Muscle of arm (tissue), 14 donors: ENCODE measurements around the gene TRUB2. TPM values are rescaled to one million over a fixed set of nuclear protein-coding genes. Genes with fewer than 3 reads are reported as not detected.
A peak's percentile ranks its signal among the peaks of the same experiment; 100 is the strongest.

Experiments used
- DNase-seq: peaks from one replicate; pipeline ENCODE4 v3.0.0-alpha.2; 2013
- long read RNA-seq, 11 donors: transcript quantifications; one replicate each; lab custom pipeline, GENCODE V29; 2026
- polyA plus RNA-seq, 12 donors: library from polyadenylated mRNA; unstranded; fragments of 120-200 nt; gene quantifications; one replicate each; pipeline ENCODE4 v1.2.1, GENCODE V29; 2013; ENCODE audit not compliant: insufficient read length in 12 of 12

The TRUB2 gene, protein sequence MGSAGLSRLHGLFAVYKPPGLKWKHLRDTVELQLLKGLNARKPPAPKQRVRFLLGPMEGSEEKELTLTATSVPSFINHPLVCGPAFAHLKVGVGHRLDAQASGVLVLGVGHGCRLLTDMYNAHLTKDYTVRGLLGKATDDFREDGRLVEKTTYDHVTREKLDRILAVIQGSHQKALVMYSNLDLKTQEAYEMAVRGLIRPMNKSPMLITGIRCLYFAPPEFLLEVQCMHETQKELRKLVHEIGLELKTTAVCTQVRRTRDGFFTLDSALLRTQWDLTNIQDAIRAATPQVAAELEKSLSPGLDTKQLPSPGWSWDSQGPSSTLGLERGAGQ
- 10 to 100 TPM in 11 of 12 donors, not detected in 1; 17.6 to 23.5 (median 21.5) TPM for polyA plus RNA-seq
- long read RNA-seq, donor 1, full-length matches to known transcripts = 12 of 12 reads
- long read RNA-seq, donor 1, partial matches to known transcripts = 0 of 12 reads
- long read RNA-seq, donor 1, other reads (novel, unspliced or antisense) = 0 of 12 reads
- long read RNA-seq, donor 2, full-length matches to known transcripts = 16 of 16 reads
- long read RNA-seq, donor 2, partial matches to known transcripts = 0 of 16 reads
- long read RNA-seq, donor 2, other reads (novel, unspliced or antisense) = 0 of 16 reads
- long read RNA-seq, donor 3, full-length matches to known transcripts = 6 of 6 reads
- long read RNA-seq, donor 3, partial matches to known transcripts = 0 of 6 reads
- long read RNA-seq, donor 3, other reads (novel, unspliced or antisense) = 0 of 6 reads
- long read RNA-seq, donor 4, full-length matches to known transcripts = 6 of 6 reads
- long read RNA-seq, donor 4, partial matches to known transcripts = 0 of 6 reads
- long read RNA-seq, donor 4, other reads (novel, unspliced or antisense) = 0 of 6 reads
- long read RNA-seq, donor 5 = 0 reads
- long read RNA-seq, donor 6, full-length matches to known transcripts = 9 of 9 reads
- long read RNA-seq, donor 6, partial matches to known transcripts = 0 of 9 reads
- long read RNA-seq, donor 6, other reads (novel, unspliced or antisense) = 0 of 9 reads
- long read RNA-seq, donor 7, full-length matches to known transcripts = 5 of 5 reads
- long read RNA-seq, donor 7, partial matches to known transcripts = 0 of 5 reads
- long read RNA-seq, donor 7, other reads (novel, unspliced or antisense) = 0 of 5 reads
- long read RNA-seq, donor 8, full-length matches to known transcripts = 13 of 18 reads
- long read RNA-seq, donor 8, partial matches to known transcripts = 5 of 18 reads
- long read RNA-seq, donor 8, other reads (novel, unspliced or antisense) = 0 of 18 reads
- long read RNA-seq, donor 9, full-length matches to known transcripts = 5 of 5 reads
- long read RNA-seq, donor 9, partial matches to known transcripts = 0 of 5 reads
- long read RNA-seq, donor 9, other reads (novel, unspliced or antisense) = 0 of 5 reads
- long read RNA-seq, donor 10, full-length matches to known transcripts = 10 of 10 reads
- long read RNA-seq, donor 10, partial matches to known transcripts = 0 of 10 reads
- long read RNA-seq, donor 10, other reads (novel, unspliced or antisense) = 0 of 10 reads
- long read RNA-seq, donor 11, full-length matches to known transcripts = 14 of 85 reads
- long read RNA-seq, donor 11, partial matches to known transcripts = 51 of 85 reads
- long read RNA-seq, donor 11, other reads (novel, unspliced or antisense) = 20 of 85 reads

DNA sequence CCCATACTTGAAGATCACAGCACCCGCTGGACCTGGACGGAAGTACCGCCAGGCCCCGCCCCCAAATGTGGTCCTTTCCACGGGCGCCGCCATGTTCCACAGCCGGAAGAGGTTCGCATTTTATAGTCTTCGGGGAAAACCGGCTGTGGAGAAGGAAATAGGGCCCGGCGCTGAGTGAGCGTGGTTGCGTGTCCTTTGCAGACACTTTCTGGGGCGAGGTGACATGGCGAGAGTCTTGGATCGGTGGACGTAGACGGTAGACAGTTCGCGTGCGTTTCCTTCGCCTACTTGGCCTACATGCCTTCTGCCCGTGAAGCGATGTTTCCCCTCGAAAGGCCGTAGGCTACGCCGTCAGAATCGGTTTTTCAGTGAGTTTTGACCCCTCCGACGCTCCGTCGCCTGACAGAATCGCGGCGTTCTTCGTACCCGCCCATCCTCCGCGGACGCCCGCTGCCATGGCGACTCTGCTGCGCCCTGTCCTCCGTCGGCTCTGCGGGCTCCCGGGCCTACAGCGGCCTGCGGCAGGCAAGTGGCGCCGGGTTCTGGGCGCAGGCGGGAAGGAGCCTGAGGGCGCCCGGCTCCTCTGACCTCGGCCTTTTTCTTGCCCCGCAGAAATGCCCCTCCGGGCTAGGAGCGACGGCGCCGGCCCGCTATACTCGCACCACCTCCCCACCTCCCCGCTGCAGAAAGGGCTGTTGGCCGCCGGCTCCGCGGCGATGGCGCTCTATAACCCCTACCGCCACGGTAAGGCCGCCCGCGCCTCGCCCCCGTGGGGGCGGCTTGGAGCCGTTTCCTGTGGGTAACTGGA is at the start of gene TRUB2, which contains the start of gene COQ4:
Gene TRUB2, minus strand, starts transcription at position 44 of the 808 bp plus-strand sequence. Its CDS starts 39 bp downstream, at position 5.
Gene COQ4, plus strand, starts transcription at position 436 of the 808 bp plus-strand sequence. Its CDS starts 20 bp downstream, at position 456.
- DNase-seq = peak; percentile 97

GRCh38 chr9:128371630-128372117 is 49.4 kb upstream of the TRUB2 start:
- no peak for DNase-seq

DNA sequence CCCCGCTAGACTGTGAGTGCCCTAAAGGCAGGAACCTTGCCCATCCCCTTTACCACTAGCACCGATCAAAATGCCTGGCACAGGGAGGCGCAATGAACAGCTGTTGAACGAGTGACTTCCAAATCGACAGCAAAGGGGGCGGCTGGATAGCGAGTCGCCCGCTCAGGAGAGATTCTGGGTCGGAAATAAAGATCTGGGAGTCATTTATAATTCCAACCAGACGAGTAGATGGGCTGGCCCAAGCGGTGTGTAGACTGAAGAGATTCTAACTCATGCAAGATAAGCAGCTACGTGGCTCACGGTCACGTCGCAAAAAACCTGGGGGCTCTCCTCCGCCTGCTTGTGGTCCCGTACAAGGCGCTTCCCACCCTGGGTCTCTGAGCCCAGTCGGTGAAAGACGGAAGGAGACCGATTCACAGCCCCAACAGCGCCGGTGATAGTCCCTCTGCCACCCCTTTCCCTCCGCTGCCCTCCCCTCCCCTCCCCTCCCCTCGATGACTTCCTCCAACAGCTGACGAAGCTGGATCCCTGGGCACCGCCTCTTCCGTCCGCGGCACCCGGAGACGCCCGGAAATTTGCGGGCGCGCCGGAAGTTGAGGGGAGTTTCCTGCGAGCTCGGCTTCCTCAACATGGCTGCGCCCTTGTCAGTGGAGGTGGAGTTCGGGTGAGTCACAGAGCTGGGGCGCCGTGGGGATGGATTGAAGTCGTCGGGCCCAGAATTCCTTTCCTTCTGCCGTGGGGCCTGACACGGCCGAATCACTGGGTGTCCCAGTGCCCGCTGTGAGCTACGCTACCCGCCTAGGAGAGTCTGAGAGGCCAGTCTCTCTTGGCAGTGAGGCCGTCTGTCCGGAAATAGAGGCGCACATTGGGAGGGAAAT is 48.7 kb upstream of the TRUB2 start, which contains the start of gene URM1:
Gene URM1, plus strand, starts transcription at position 623 of the 878 bp plus-strand sequence. Its CDS starts 7 bp downstream, at position 630.
- peak; percentile 99 for DNase-seq

- no peak for DNase-seq
Measured at GRCh38 chr9:128370367-128370751, 48.1 kb upstream of the TRUB2 start.

GRCh38 chr9:128369024-128369706 is 46.9 kb upstream of the TRUB2 start:
- DNase-seq = no peak

DNA sequence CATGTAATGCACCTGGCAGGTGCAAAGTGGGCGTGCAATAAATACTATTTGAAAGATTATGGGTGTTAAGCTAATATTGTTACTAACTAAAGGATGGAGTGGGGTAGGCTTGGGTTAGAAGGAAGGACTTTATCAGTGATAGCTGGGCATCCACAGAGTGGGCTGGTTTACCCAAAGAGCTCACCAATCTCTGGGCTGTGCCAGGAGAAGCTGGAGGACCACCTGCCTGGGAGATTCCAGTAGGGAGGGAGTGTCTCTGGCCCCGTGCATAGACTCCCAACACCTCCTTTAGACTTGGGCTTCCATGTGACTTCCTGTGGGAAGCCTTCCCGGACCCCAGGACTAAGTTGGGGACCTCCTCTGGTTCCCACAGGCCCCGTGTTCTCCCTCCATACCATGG is 43.3 kb upstream of the TRUB2 start:
- DNase-seq = no peak

DNA sequence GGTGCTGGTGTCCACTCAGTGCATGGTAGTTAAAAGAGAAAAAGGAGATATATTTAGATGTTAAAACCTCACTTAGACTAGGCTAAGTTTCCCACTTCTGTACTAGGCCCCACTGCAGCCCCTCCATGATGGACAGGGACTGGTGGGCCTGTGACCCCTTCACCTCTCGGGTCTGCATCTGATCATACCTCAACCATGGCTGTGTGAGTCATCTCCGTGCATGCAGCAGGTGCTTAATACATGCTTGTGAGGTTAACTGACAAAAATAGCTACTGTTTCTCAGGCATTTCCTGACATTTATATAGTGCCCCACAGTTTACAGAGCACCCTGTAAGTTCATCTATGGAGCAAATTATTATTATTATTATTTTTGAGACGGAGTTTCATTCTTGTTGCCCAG is 40.5 kb upstream of the TRUB2 start:
- no peak for DNase-seq

DNA sequence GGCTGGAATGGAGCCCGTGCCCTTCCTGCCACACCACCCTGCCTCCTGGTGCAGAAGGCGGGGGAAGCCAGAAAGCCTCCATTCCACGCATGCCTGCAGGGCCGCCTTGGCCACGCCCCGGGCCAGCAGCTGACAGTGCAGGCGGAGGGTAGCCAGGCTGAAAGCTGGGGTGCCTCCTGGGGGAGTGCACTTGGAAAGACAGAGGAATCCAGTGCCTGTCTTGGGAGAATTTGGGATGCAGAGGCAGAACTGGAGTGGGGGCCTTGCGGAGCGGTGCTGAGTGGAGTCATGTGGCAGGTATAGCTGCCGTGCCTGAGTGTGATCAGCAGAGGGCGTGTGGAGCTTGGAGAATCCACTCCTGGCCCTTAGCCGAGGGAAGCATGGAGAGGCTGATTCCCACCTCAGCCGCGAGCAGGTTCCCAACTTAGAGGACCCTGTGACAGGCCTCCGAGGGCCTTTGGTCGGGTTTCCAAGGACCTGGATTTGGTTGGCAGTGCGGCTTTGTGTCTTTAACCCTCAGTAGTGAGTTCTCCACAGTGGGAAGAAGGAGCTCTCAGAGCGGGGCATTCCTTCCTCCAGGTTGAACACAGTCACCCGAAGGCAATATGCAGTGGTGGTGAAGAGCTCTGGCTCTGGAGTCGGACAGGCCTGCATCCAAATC is 39.9 kb upstream of the TRUB2 start:
- peak; percentile 90 for DNase-seq

- DNase-seq = no peak
Measured at GRCh38 chr9:128361296-128361985, 39.2 kb upstream of the TRUB2 start.

DNA sequence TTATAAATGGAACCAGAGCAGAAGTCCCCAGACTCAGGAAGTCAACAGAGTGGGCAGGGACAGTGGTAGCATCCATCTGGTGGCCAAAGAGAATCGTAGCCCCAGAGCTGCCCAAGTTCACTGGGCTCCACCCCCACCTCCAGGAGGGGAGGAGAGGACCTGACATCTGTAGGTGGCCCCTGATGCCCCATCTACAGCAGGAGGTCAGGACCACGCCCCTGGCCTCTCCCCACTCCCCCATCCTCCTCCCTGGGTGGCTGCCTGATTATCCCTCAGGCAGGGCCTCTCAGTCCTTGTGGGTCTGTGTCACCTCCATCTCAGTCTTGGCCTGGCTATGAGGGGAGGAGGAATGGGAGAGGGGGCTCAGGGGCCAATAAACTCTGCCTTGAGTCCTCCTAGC is 38.6 kb upstream of the TRUB2 start:
- no peak for DNase-seq

GRCh38 chr9:128358861-128359260 is 36.6 kb upstream of the TRUB2 start:
- DNase-seq = no peak

GRCh38 chr9:128358090-128358489 is 35.8 kb upstream of the TRUB2 start:
- DNase-seq = no peak

GRCh38 chr9:128355451-128355850 is 33.2 kb upstream of the TRUB2 start:
- no peak for DNase-seq

GRCh38 chr9:128349772-128350171 is 27.5 kb upstream of the TRUB2 start:
- no peak for DNase-seq

GRCh38 chr9:128349125-128349524 is 26.9 kb upstream of the TRUB2 start:
- no peak for DNase-seq

GRCh38 chr9:128344931-128345605 is 22.8 kb upstream of the TRUB2 start:
- no peak for DNase-seq
